PC-9 (cell line): ENCODE results near the gene EPHA3. TPM values are rescaled to one million over a fixed set of nuclear protein-coding genes. Genes with fewer than 3 reads are reported as not detected.
A peak's percentile ranks its signal among the peaks of the same experiment; 100 is the strongest.

Experiments used
- BruUV-seq: library from RNA; stranded (reverse); fragments of 400-500 nt; replicated peaks from 2 replicates; lab custom pipeline; 2021; lab: Mats Ljungman, UMichigan
- CTCF ChIA-PET: fragments of 300-600 bp; sonication (Branson Sonifier 250); formaldehyde crosslinking; loops from one replicate; lab custom pipeline; 2022; ENCODE audit warnings: antibody characterized with exemption; lab: Charles Lee
- POLR2A ChIA-PET: fragments of 300-600 bp; sonication (Branson Sonifier 250); formaldehyde crosslinking; loops from one replicate; lab custom pipeline; 2022; ENCODE audit warnings: antibody characterized with exemption; ENCODE audit not compliant: unreplicated experiment; lab: Charles Lee
- DNase-seq, 2 experiments: peaks; one replicate each; pipeline versions ENCODE4 v3.0.0 to v3.0.0-alpha.2; 2015 to 2022; ENCODE audit warnings: mixed read lengths in 1 of 2
- H2AFZ ChIP-seq: fragments of 200-600 bp; sonication (generic); 2 replicates; pipeline ENCODE4 v1.8.1; 2017; ENCODE audit warnings: antibody characterized with exemption
- H3F3A ChIP-seq: fragments of 200-600 bp; sonication (generic); 2 replicates; pipeline ENCODE4 v1.8.1; 2017; ENCODE audit warnings: antibody characterized with exemption, mild to moderate bottlenecking, low read depth; ENCODE audit not compliant: insufficient read depth
- H3K27ac ChIP-seq: fragments of 200-600 bp; sonication (generic); 2 replicates; pipeline ENCODE4 v1.6.1; 2016; ENCODE audit warnings: mixed run types
- H3K27me3 ChIP-seq: fragments of 200-600 bp; sonication (generic); 2 replicates; pipeline ENCODE4 v1.6.1; 2016; ENCODE audit warnings: low read depth, mixed run types; ENCODE audit not compliant: insufficient read depth
- H3K36me3 ChIP-seq: fragments of 200-600 bp; sonication (generic); 2 replicates; pipeline ENCODE4 v1.6.1; 2016; ENCODE audit warnings: low read depth, mixed run types
- H3K4me1 ChIP-seq: fragments of 200-600 bp; sonication (generic); replicated peaks from 2 replicates; pipeline ENCODE4 v1.6.1; 2016; ENCODE audit warnings: mixed run types; ENCODE audit not compliant: insufficient read depth
- H3K4me2 ChIP-seq: fragments of 200-600 bp; sonication (generic); 2 replicates; pipeline ENCODE4 v1.6.1; 2017; ENCODE audit warnings: mixed run types
- H3K4me3 ChIP-seq: fragments of 200-600 bp; sonication (generic); 2 replicates; pipeline ENCODE4 v1.6.1; 2016; ENCODE audit warnings: mixed run types
- H3K79me2 ChIP-seq: fragments of 200-600 bp; sonication (generic); 2 replicates; pipeline ENCODE4 v1.6.1; 2017; ENCODE audit warnings: low read depth, mixed run types
- H3K9me2 ChIP-seq: fragments of 200-600 bp; sonication (generic); 2 replicates; pipeline ENCODE4 v1.8.1; 2017; ENCODE audit warnings: mild to moderate bottlenecking; ENCODE audit not compliant: insufficient read depth
- H3K9me3 ChIP-seq: fragments of 200-600 bp; sonication (generic); 2 replicates; pipeline ENCODE4 v1.8.1; 2016; ENCODE audit warnings: low read depth; ENCODE audit not compliant: insufficient read depth
- H4K20me1 ChIP-seq: fragments of 200-600 bp; sonication (generic); 2 replicates; pipeline ENCODE4 v1.8.1; 2017; ENCODE audit not compliant: insufficient read depth
- CTCF ChIP-seq: fragments of 200-600 bp; sonication (generic); conservative IDR thresholded peaks from 2 replicates; pipeline ENCODE4 v1.6.1; 2017; ENCODE audit warnings: mixed run types, antibody characterized with exemption, mild to moderate bottlenecking, moderate library complexity
- EZH2 ChIP-seq: fragments of 200-600 bp; sonication (generic); IDR thresholded peaks from 2 replicates; pipeline ENCODE4 v1.8.0; 2017; ENCODE audit warnings: antibody characterized with exemption, low read depth
- intact Hi-C: fragments of 100-400 bp; cut with micrococcal nuclease; formaldehyde crosslinking; loops from one replicate; pipeline ENCODE4 v1.10.0; 2022; ENCODE audit not compliant: unreplicated experiment
- total RNA-seq: library from RNA; stranded (reverse); gene quantifications from 2 replicates; pipeline ENCODE4 v1.2.3, GENCODE V29; 2021

The EPHA3 gene
- total RNA-seq, 1 experiment from 2014 or later = not detected

DNA sequence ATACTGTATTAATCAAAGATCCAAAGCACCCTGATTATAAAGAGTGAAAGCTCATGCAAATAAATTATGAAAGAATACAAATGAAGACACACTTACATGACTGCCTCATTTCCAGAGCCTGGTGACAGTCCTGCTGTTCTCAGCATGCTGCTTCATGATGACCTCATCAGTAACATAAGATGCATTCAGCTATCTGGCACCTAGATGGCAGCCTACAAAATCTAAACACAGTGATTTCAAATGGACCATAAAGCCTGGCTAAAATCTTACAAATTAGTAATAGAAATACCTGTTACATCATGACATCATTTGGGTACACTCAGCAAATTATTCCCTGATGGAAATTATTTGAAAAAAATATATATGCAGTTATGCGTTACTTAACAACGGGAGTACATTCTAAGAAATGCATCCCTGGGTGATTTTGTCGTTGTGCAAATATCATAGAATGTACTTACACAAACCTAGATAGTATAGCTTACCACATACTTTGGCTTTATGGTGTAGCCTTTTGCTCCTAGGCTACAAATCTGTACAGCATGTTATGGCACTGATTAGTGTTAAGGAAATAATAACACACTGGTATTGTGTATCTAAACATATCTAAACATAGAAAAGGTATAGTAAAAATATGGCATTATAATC is 207.2 kb downstream of the EPHA3 start:
- TF ChIP-seq CTCF = peak; percentile 50; the same call in 1 of the 2 replicates
- TF ChIP-seq EZH2 = no peak
- Histone ChIP-seq H2AFZ (no peak overlapping the region), H3F3A (no peaks in the 10 kb centered on the region), H3K27me3 (no peaks in the 10 kb centered on the region), H3K4me1 (no peaks in the 10 kb centered on the region), H3K4me3 (no peak overlapping the region), H3K79me2 (no peaks in the 10 kb centered on the region), H3K4me2 (no peak overlapping the region), H3K27ac (no peak overlapping the region), H3K9me2 (no peaks in the 10 kb centered on the region), H4K20me1 (no peaks in the 10 kb centered on the region), H3K9me3 (no peaks in the 10 kb centered on the region; the same call in 1 of the 2 replicates), H3K36me3 (no peaks in the 10 kb centered on the region)
- no peak for DNase-seq
- ChIA-PET CTCF (no interaction called here), POLR2A (no interaction called here)
- BruUV-seq = no TSS peak
- intact Hi-C loops = no loop called here

- POLR2A ChIA-PET = no interaction called here
- intact Hi-C loops = no loop called here
Measured at GRCh38 chr3:89315750-89316470, 208.5 kb downstream of the EPHA3 start.

DNA sequence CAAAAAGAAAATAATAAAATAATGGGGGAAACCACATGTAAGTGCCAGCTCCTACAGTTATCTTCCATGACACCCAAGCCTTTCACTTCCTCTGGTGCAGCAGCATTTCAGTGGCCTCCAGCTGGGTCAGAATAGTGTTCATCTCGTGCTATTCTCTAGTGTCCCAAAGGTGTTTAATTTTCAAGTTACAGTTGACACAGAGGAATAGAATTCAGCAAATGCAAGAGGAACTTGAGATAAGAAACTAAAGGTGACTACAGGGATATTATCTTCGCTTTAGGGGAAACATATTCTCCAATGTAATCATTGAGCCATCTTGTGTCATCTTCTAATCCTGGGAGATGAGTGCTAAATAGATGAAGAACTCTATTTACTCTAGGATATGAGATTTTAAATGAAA is 212.8 kb downstream of the EPHA3 start:
- H3F3A ChIP-seq = no peaks in the 10 kb centered on the region
- CTCF ChIA-PET = no interaction called here
- H3K9me2 ChIP-seq = no peaks in the 10 kb centered on the region
- H3K27me3 ChIP-seq = no peaks in the 10 kb centered on the region
- no peak overlapping the region for H3K27ac ChIP-seq
- no peak overlapping the region for H3K4me2 ChIP-seq
- H3K79me2 ChIP-seq = no peaks in the 10 kb centered on the region
- H3K4me3 ChIP-seq = no peak overlapping the region
- H4K20me1 ChIP-seq = no peaks in the 10 kb centered on the region
- H3K9me3 ChIP-seq = no peaks in the 10 kb centered on the region; the same call in 1 of the 2 replicates
- POLR2A ChIA-PET = interaction anchor here (0.6 kb wide), 1 partner anchor 20 kb away, joined by 8 read pairs; no protein-coding TSS in a partner anchor
- intact Hi-C loops = no loop called here
- BruUV-seq = no TSS peak
- no peaks in the 10 kb centered on the region for H3K4me1 ChIP-seq
- no peaks in the 10 kb centered on the region for H3K36me3 ChIP-seq
- no peak for DNase-seq
- H2AFZ ChIP-seq = peak overlapping the region; percentile 55; the same call in 1 of the 2 replicates
- TF ChIP-seq EZH2 (no peak), CTCF (no peak)

More at GRCh38 chr3:89315750-89316470, 208.5 kb downstream of the EPHA3 start:
- CTCF ChIA-PET = no interaction called here
- DNase-seq = no peak
- no peaks in the 10 kb centered on the region for H3K4me1 ChIP-seq
- H3K4me2 ChIP-seq = no peak overlapping the region
- H3K27me3 ChIP-seq = no peaks in the 10 kb centered on the region
- H4K20me1 ChIP-seq = no peaks in the 10 kb centered on the region
- no peaks in the 10 kb centered on the region for H3K79me2 ChIP-seq
- no peaks in the 10 kb centered on the region for H3K9me2 ChIP-seq
- no TSS peak for BruUV-seq
- H2AFZ ChIP-seq = no peak overlapping the region
- no peaks in the 10 kb centered on the region for H3F3A ChIP-seq
- no peaks in the 10 kb centered on the region; the same call in 1 of the 2 replicates for H3K9me3 ChIP-seq
- H3K27ac ChIP-seq = no peak overlapping the region
- H3K4me3 ChIP-seq = no peak overlapping the region
- no peak for TF ChIP-seq CTCF
- TF ChIP-seq EZH2 = no peak
- H3K36me3 ChIP-seq = no peaks in the 10 kb centered on the region
